G401 (cell line): Measurements from ENCODE around the gene HDAC7. TPM values are rescaled to one million over a fixed set of nuclear protein-coding genes. Genes with fewer than 3 reads are reported as not detected.

Source experiments
- DNase-seq: peaks from one replicate; pipeline ENCODE4 v3.0.0-alpha.2; 2015; ENCODE audit warnings: low spot score
- in situ Hi-C: cut with HindIII; loops from 2 replicates; pipeline ENCODE4 v1.10.0; 2016; ENCODE audit warnings: low sequenced_read_pairs, mixed read lengths
- total RNA-seq: library from RNA; depleted of rRNA; stranded (reverse); fragments of >200 nt; shearing (Covaris generic); gene quantifications from 2 replicates; pipeline ENCODE4 v1.2.3, GENCODE V29; 2014; rRNA removed

HDAC7 gene
- total RNA-seq, 1 experiment from 2014 or later = 46.8 TPM

DNA sequence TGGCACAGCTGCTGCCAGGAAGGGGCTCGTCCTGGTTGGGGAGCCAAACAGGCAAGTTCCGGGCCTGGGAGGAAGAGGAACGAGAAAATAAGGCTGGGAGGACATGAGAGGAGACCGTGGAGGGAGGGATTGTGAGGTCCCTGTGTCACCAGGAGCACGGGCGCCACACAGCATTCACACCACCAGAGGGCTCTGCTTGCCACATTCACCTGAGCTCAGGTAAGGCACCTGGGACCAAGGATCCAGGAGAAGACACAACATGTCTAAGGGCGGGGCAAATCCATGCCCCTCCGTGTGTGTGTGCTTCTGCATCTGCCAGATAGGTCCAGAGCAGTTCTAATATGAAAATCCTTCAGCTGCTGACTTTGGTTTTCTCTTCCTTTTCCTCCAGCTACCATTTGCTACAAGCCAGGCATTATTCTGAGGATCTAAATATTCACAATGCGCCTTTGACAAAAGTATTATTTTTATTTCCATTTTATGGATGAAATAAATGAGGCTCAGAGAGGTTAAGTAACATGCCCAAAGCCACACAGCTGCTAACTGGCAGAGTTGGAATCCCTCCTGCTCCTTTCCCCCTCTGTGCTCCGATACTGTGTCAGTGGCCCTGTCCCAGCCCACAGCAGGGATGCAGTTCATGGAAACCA is 75.6 kb downstream of the HDAC7 start:
- in situ Hi-C loops = no loop called here
- peak; percentile 53 for DNase-seq

DNA sequence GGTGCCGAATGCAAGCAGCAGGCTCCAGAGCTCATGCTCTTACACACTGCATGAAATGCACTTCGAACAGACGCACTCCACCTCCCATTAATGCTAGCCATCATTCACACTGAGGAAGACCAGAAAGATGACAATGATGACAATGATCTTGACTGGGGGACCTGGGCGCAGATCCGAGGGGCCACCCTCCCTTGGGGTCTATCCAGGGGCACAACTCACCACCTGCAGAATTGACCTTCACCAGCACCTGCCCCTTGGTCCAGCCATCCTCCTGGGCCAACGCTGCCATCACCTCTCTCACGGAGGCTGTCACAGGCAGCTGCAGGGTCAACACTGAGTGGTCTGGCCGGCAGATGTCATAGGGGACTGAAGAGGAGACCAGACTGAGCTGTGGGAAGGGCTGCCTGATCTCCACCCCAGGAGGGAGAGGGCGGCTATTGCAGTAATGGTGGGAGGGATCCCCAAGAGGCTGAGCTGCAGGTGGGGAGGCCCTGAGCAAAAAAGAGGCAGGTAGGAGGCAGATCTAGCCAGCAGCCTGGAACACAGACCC is 76.3 kb downstream of the HDAC7 start:
- in situ Hi-C loops = no loop called here
- DNase-seq = no peak

DNA sequence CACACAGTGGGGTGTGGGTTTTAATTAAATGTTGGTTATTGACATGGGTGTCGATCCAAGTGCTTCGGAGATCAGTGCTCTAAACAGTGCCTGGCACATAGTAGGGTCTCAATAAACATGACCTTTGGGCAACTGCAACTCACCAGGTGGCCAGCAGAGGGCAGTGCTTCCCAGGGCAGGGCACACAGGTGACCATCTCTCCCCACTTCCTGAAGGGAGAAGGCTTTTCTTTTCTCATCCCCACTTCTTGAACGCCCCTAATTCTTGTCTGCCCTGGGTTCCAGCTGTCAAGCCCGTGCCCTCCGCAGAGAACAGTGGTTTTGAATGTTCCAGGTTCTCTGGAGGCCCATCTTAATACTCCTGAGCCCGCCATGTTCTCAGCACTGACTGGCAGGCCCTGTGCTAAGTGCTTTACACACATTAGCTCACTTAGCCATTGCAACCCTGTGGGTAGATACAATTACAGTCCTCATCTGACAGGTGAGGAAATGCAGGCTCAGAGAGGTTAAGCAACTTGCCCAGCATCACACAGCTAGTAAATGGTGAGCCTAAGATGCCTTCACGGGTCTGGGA is 77.4 kb downstream of the HDAC7 start:
- peak; percentile 29 for DNase-seq
- in situ Hi-C loops = no loop called here

DNA sequence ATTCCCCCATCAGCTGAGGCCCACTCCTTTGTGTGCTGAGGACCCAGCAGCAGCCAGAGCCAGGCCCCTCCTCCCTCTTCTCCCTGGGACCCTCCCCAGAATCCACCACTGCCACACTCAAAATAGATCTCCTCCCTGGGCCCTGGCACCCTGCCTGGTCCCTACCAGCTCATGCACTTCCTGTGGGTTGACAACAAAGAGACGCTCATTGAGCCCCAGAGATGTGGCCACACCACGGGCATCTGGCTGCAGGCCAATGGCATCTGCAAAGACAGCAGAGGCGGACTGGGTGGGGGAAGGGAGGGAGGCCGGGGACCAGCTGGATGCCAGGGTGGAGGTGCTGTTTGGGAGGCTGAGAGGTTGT is 78.4 kb downstream of the HDAC7 start:
- DNase-seq = peak; percentile 19
- in situ Hi-C loops = no loop called here

DNA sequence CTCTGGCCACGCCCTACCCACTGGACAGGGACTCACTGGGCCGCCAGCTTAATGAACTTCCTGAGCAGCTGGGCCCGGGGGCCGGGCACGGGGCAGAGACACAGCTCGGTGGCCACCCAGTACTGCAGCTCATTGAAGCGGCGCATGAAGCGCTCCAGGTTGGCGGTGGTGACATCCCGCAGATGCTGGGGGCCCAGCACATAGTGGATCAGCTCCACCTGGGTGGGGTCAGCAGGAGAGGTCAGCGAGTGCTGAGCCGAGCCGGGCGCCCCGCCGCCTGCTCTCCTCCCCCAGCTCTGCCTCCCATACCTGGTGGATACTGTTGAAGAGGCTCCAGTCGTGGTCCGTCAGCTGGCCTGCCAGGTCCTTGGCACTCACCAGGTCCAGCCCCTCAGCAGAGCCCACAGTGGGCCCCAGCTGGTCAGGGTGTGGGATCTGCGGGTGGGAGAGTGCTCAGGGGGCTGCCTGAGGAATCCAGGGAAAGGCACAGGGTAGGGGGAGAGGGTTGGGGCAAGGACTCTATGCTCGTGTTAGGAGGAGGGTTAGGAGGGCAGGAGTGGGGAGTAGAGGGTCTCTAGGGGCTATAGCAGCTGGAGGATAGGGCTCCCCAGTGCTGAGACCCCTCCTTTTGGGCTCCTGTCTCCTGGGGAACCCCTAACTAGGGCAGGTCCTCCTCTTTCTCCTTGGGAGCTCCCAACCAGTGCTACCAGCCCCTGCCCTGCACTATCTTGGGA is 78.9 kb downstream of the HDAC7 start:
- in situ Hi-C loops = no loop called here
- no peak for DNase-seq

DNA sequence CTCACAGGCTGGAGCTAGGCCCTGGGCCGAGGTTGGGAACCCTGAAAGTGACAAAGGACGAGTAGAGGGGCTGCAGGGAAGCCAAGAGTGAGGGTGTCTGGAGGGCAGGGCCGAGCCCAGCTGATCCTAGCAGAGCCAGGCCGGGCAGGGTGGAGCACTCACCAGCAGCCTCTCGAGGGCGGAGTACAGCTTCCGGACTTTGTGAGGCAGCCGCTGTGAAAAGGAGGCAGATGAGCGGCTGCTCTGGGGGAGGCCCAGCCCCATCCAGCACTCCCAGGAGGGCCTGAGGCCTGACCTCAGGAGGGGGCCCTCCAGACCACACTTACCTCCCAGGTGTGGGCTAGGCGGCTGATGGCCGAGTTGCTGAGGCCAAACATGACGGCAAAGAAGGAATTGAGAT is 79.7 kb downstream of the HDAC7 start:
- in situ Hi-C loops = loop anchor here (10.0 kb wide), 1 partner anchor 45 kb away; no protein-coding TSS in a partner anchor
- DNase-seq = no peak

DNA sequence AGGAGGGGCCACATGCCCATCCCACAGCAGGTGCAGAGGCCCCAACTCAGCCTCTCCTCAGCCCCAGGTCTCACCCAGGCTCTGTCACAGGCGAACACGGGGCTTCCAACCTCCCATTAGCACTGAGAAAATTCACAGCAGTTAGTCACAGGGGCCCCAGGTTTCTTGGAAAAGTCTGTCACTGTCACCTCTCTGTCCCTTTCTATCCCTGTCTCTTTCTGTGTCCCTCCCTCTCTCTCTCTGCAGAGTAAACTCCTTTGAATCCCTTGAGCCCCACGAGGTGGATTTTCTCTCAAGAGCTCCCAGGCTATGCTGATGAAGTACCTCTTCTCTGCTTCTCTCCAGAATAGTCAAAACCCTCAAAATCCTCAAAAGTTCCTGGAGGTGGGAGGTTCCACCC is 80.4 kb downstream of the HDAC7 start:
- in situ Hi-C loops = loop anchor here (10.0 kb wide), 1 partner anchor 46 kb away; no protein-coding TSS in a partner anchor
- no peak for DNase-seq

DNA sequence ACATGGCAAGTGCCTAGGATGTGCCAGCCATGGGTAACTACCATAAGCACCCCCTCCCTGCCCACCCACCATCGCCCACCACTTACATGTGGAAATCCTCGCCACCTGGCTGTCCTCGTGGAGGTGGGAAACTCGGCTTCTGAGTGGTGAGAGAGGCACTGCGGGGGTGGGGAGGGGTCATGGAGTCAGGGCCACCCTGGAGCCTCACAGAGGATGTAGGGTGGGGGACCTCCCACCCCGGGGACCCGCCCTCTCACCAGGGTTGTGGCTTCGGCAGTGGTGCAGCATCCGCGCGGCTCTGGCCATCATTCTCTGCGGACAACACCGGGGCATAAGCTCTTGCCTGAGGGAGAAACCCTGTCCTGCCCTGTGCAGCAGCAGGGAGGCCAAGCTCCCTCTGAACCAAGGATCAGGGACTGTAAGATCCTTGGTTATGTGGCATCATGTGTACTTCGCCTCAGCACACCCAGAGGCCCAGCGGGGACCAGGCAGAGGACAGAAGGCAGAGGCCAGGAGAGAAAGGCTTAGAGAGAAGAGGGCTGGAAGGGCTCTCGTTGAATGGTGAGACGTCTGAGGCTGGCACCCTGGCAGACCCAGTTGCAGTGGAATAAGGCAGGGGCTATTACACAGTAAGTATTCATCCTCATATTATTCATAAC is 81.6 kb downstream of the HDAC7 start:
- in situ Hi-C loops = loop anchor here (10.0 kb wide), 1 partner anchor 47 kb away; no protein-coding TSS in a partner anchor
- DNase-seq = no peak

DNA sequence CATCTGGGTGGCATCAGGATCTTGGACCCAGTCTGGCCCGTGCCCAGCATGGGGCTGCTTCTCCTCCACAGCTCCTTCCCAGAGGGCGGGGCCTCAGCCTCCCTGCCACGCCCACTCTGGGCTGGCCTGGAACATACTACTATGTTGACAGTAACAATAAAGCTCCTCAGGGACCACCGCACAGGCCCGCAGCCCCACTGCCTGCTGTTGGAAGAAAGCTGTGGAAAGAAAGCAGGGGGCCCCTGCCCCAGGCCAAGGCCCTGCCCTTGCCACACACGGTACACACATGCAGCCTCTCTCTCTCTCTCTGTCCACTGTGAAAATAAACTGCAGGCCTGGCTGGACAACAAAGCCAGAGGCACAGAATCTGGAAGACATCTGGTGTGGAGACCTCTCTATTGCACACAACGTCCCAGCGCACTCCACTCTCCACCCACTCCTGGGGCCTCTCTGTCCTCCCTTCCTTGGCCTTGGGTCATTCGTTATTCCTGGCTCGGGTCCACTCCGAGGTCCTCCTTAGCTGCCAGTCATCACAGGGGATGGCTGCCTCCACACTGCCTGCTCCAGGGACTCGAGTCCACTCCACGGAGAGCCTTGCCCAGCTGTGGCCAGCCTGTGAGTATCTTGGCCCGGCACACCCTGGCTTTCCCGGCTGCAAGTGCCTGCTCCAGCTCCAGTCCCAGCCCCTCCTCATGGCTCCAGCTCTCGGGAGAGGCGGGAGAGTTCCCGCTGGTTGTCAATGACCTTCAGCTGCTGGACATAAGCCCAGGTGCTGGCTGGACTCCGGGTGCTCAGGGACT is 82.6 kb downstream of the HDAC7 start:
- in situ Hi-C loops = loop anchor here (10.0 kb wide), 1 partner anchor 48 kb away; no protein-coding TSS in a partner anchor
- DNase-seq = peak; percentile 20

DNA sequence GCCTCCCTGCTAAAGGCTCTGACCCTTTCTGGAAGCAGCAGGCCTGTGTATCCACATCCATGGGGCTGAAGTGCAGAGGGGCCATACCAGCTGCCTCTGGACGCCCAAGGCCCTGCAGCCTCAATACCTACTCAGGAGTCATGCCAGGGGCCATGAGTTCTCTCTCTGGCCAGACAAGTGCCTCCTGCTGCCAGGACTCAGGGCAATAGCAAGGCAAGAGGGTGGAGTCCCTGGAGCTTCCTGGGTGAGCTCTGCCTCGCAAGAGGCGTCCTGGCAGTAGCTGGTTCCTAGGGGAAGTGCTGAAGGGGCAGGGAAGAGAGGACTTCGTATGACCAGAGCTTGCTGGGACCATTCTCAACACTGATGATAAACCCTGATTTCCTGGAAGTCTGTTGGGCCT is 83.5 kb downstream of the HDAC7 start:
- no peak for DNase-seq
- in situ Hi-C loops = loop anchor here (10.0 kb wide), 1 partner anchor 49 kb away; no protein-coding TSS in a partner anchor

DNA sequence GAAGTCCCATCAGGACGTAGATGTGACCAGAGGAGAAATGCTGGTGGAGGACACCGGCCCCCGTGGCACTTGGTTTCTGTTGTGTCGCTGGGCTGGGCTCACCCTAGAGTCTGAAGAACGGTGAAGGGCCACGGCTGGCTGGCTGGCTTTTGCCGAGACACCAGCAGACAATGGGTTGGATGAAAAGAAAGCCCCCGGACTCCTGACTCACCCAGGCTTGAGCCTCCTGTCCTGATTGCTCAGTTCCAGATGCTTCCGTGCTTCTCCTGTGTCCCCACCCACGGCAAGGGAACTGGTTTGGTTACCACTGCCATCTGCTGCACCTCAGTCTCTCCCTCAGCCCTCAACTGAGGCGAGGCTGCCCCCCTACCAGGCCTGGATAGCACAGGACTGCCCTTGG is 84.1 kb downstream of the HDAC7 start:
- in situ Hi-C loops = loop anchor here (10.0 kb wide), 1 partner anchor 49 kb away; no protein-coding TSS in a partner anchor
- DNase-seq = no peak

DNA sequence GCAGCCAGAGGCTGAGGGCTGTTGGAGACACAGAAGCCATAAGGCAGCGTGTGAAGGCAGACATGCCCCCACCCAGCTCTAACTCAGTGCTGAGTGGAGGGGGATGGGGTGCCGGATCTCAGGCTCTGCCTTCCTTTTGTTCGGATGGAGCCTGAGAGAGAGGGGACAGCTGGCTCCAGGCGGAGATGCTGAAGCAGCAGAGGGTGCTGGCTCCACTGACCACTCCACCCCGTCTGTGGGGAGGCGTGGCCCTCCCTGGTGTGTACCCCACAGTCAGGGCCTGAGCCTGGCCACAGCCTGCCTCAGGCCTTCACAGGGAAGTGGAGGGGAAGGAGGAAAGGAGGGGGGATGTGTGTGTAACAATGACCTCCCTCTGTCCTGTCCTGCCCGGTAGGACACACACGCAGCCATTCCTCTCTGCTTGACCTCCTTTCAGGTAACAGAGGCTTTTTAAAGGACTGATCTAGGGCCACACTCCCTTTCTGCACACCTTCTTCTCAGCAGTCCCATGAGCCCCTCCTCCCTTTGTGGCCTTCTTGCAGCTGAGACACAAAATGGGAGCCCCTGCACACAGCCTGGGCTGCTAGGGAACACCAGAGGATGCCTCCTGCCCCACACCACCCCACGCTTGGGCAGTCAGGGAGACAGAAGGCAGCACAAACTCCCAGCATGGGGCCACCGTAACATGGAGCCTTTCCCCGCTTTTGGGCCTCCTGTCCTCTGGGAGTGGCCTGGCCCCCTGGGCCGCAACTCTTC is 84.8 kb downstream of the HDAC7 start:
- in situ Hi-C loops = loop anchor here (10.0 kb wide), 1 partner anchor 50 kb away; no protein-coding TSS in a partner anchor
- DNase-seq = no peak

DNA sequence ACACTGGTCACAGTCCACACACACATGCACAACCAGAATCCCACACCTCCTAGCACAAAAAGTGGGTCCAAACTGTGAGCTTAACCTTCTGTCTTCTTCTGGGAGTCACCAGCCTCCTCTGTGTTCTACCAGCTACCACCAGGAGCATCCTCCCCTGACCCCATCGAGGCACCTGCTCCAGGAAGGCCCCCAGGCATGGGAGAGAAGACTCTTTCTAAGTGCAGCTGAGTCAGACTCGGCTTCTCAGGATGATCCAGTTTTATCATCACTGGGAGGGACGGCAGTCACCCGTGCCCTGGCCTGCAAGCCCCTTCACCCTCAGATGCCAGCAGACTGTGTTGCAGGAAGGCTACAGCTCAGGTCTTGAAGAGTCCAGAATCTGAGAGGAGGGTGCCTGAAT is 86.6 kb downstream of the HDAC7 start:
- DNase-seq = no peak
- in situ Hi-C loops = loop anchor here (10.0 kb wide), 1 partner anchor 52 kb away; no protein-coding TSS in a partner anchor

Other genes with a start within 250 kb of the HDAC7 start
- gene RPAP3, start 113.9 kb downstream of the HDAC7 start, total RNA-seq = 22.8 and 44.4 TPM in 2 replicates
- gene ENDOU, start 94.4 kb downstream of the HDAC7 start, total RNA-seq = 1.9 TPM in 1 of 2 replicates, not detected in the other
- 6.1 and 9.0 TPM in 2 replicates for gene RAPGEF3, start 61.0 kb downstream of the HDAC7 start, total RNA-seq
- gene SLC48A1, start 46.7 kb downstream of the HDAC7 start, total RNA-seq = 32.3 and 34.4 TPM in 2 replicates
- gene VDR, start 85.1 kb upstream of the HDAC7 start, total RNA-seq = 0.06 and 0.07 TPM in 2 replicates
- gene TMEM106C, start 143.7 kb upstream of the HDAC7 start, total RNA-seq = 177 and 211 TPM in 2 replicates
- gene COL2A1, start 184.6 kb upstream of the HDAC7 start, total RNA-seq = 0.74 and 3.1 TPM in 2 replicates